IgD-negative memory B cell (primary cell): Measurements from ENCODE around the gene OR2F1. TPM values are rescaled to one million over a fixed set of nuclear protein-coding genes. Genes with fewer than 3 reads are reported as not detected.

Experiments
- H3K27ac Mint-ChIP-seq, 3 donors: one replicate each; pipeline ENCODE4 v1.8.0; 2020 to 2022; ENCODE audit warnings: mild to moderate bottlenecking in 3 of 3, mixed read lengths in 3 of 3, moderate library complexity in 1 of 3
- H3K27me3 Mint-ChIP-seq: one replicate; pipeline ENCODE4 v1.8.0; 2021; ENCODE audit warnings: mixed read lengths
- H3K36me3 Mint-ChIP-seq: one replicate; pipeline ENCODE4 v1.8.0; 2020; ENCODE audit warnings: mild to moderate bottlenecking, mixed read lengths
- H3K4me1 Mint-ChIP-seq, 3 donors: one replicate each; pipeline ENCODE4 v1.8.0; 2020 to 2022; ENCODE audit warnings: mixed read lengths in 3 of 3, mild to moderate bottlenecking in 1 of 3
- H3K4me3 Mint-ChIP-seq, 4 donors: one replicate each; pipeline ENCODE4 v1.8.0; 2020 to 2022; ENCODE audit warnings: mild to moderate bottlenecking in 4 of 4, mixed read lengths in 4 of 4, moderate library complexity in 3 of 4
- H3K9me3 Mint-ChIP-seq, 3 donors: one replicate each; pipeline ENCODE4 v1.8.0; 2020 to 2021; ENCODE audit warnings: mixed read lengths in 3 of 3, mild to moderate bottlenecking in 1 of 3
- polyA plus RNA-seq: library from polyadenylated mRNA; unstranded; fragments of 300-500 nt; fragmentation: Illumina TruSeq; gene quantifications from one replicate; pipeline ENCODE4 v1.2.3, GENCODE V29; 2021

The OR2F1 gene
- polyA plus RNA-seq, 1 donor from 2014 or later, result not detected

DNA sequence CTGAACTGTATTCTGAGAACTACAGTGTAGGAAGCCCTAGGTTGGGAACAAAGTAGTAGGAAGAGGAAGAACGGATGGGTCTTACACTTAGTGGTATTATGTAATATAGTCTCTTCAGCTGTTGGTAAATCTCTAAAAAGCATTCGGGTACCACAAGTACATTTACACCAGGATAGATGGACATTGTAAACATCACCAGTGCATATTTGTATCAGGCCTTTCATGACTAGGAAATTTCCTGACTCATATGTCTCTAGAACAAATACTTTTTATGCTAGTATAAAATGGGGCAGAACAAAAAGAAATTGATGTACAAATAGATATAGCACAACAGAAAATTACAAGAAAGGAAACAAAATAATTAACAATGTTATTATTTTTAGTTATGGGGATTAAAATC lies 23.9 kb downstream of the OR2F1 start:
- no peaks in the 10 kb centered on the region for H3K36me3 Mint-ChIP-seq
- H3K4me1 Mint-ChIP-seq, result no peaks in the 10 kb centered on the region
- H3K4me3 Mint-ChIP-seq, result no peak overlapping the region
- no peaks in the 10 kb centered on the region for H3K9me3 Mint-ChIP-seq
- no peak overlapping the region for H3K27ac Mint-ChIP-seq
- peaks cover 2% of the 10 kb centered on the region for H3K27me3 Mint-ChIP-seq

- H3K36me3 Mint-ChIP-seq, result no peaks in the 10 kb centered on the region
- no peak overlapping the region for H3K4me3 Mint-ChIP-seq
- no peak overlapping the region for H3K27ac Mint-ChIP-seq
- no peaks in the 10 kb centered on the region for H3K9me3 Mint-ChIP-seq
- peaks cover 2% of the 10 kb centered on the region for H3K27me3 Mint-ChIP-seq
- no peaks in the 10 kb centered on the region for H3K4me1 Mint-ChIP-seq
Observed at GRCh38 chr7:143979359-143979758, 24.7 kb downstream of the OR2F1 start.

DNA sequence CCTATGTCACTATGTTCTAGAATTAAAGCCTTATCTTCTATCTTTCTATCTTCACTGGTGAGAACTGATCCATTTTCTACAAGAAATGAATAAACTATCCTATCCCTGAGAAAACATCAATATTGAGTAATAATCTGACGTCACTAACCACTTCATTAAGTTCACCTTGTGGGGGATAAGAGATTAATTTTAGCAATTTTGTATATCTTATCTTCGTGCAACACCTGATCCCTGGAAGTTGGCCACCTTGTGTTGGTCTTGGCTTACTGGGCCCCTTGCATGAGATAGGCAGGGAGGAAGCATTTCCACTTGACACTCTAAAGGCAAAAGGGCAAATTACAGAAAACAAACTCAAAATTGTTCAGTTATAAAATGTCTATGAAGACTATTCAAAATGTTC lies 25.4 kb downstream of the OR2F1 start:
- H3K27ac Mint-ChIP-seq, result no peak overlapping the region
- H3K36me3 Mint-ChIP-seq, result no peaks in the 10 kb centered on the region
- no peaks in the 10 kb centered on the region for H3K9me3 Mint-ChIP-seq
- H3K27me3 Mint-ChIP-seq, result peaks cover 2% of the 10 kb centered on the region
- no peaks in the 10 kb centered on the region for H3K4me1 Mint-ChIP-seq
- H3K4me3 Mint-ChIP-seq, result no peak overlapping the region

GRCh38 chr7:143980746-143981510 lies 26.3 kb downstream of the OR2F1 start:
- H3K36me3 Mint-ChIP-seq, result no peaks in the 10 kb centered on the region
- no peak overlapping the region for H3K4me3 Mint-ChIP-seq
- H3K9me3 Mint-ChIP-seq, result no peaks in the 10 kb centered on the region
- peaks cover 2% of the 10 kb centered on the region for H3K27me3 Mint-ChIP-seq
- H3K27ac Mint-ChIP-seq, result no peak overlapping the region
- H3K4me1 Mint-ChIP-seq, result no peaks in the 10 kb centered on the region

GRCh38 chr7:143983960-143984359 lies 29.3 kb downstream of the OR2F1 start:
- Mint-ChIP-seq H3K27ac (no peak overlapping the region), H3K4me3 (no peak overlapping the region), H3K36me3 (no peaks in the 10 kb centered on the region), H3K27me3 (peaks cover 2% of the 10 kb centered on the region), H3K9me3 (peaks cover 0 to 2% (median 0%) of the 10 kb centered on the region in 3 donors), H3K4me1 (no peaks in the 10 kb centered on the region)

DNA sequence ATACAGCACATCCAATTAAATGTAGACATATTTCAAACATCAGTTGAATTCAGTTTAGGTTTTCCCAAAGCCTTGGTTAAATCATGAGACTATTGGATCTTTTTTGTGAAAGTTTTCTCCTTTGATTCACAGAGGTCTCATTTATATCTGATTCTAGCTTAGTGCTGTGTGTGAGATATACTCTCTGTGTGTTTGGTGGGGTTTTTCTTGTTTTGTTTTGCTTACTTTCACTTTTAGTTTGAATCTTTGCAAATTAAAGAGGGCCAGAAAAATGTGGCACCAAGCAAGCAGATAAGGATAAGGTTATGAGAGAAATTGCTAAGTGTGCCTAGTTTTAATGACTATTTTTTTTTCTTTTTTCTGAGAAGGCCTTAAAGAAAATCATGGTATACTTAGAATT lies 32.9 kb downstream of the OR2F1 start:
- Mint-ChIP-seq H3K4me3 (no peak overlapping the region), H3K9me3 (peaks cover 8 to 12% (median 11%) of the 10 kb centered on the region in 3 donors), H3K27me3 (no peaks in the 10 kb centered on the region), H3K27ac (no peak overlapping the region), H3K4me1 (no peaks in the 10 kb centered on the region), H3K36me3 (no peaks in the 10 kb centered on the region)

- no peak overlapping the region for H3K27ac Mint-ChIP-seq
- no peaks in the 10 kb centered on the region for H3K36me3 Mint-ChIP-seq
- no peaks in the 10 kb centered on the region for H3K4me1 Mint-ChIP-seq
- no peaks in the 10 kb centered on the region for H3K27me3 Mint-ChIP-seq
- H3K9me3 Mint-ChIP-seq, result peaks cover 8 to 12% (median 11%) of the 10 kb centered on the region in 3 donors
- H3K4me3 Mint-ChIP-seq, result no peak overlapping the region
Observed at GRCh38 chr7:143988976-143989745, 34.5 kb downstream of the OR2F1 start.

DNA sequence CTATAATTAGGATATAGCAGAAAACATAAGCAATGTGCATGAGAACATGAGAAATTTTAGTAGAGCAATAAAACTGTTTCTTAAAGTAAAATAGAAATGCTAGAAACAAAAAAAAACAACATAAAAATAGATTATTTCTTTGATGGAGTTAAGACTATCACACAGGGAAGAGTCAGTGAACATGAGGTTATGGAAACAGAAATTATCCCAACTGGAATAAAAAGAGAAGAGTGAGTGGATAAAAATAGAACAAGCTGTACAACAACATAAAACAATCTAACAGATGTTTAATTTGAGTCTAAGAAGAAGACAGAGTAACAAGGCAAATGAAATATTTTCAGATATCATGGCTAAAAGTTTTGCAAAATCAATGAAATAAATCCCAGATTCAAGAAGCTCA lies 38.0 kb downstream of the OR2F1 start:
- Mint-ChIP-seq H3K9me3 (peaks cover 7 to 14% (median 11%) of the 10 kb centered on the region in 3 donors), H3K4me1 (no peaks in the 10 kb centered on the region), H3K36me3 (no peaks in the 10 kb centered on the region), H3K27me3 (no peaks in the 10 kb centered on the region), H3K4me3 (no peak overlapping the region), H3K27ac (no peak overlapping the region)

- Mint-ChIP-seq H3K9me3 (peaks cover 7 to 14% (median 11%) of the 10 kb centered on the region in 3 donors), H3K4me3 (no peak overlapping the region)
Observed at GRCh38 chr7:143993924-143994323, 39.3 kb downstream of the OR2F1 start.

DNA sequence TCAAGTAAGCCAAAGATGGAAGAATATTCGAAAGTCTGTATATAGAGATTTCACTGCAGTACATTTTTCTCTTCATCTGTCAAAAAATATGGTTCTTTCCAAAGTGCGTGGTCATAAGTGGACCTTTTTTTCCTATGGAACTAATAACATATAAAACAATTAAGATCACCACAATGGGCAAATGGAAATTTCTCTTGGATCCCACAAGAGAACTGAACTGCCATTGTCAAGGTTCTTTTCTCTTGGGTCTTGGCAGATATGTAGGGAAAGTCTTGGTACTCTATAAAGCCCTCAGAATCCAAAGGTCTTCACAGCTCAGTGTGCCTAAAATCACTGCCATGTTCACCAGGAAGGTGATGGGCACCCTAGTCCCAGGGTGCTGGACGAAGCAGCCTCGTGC lies 45.4 kb downstream of the OR2F1 start, which contains the start of gene OR6B1:
OR6B1 (plus strand) TSS at position 301 of the 400 bp plus-strand sequence. CDS start 3,677 bp downstream, outside the sequence.
- no peaks in the 10 kb centered on the region for H3K4me1 Mint-ChIP-seq
- H3K9me3 Mint-ChIP-seq, result peaks cover 0 to 3% (median 0%) of the 10 kb centered on the region in 3 donors
- H3K4me3 Mint-ChIP-seq, result no peak within 1 kb of the TSS
- H3K27ac Mint-ChIP-seq, result no peak within 1 kb of the TSS
- no peaks in the 10 kb centered on the region for H3K36me3 Mint-ChIP-seq
- no peaks in the 10 kb centered on the region for H3K27me3 Mint-ChIP-seq

More at GRCh38 chr7:143993924-143994323, 39.3 kb downstream of the OR2F1 start:
- Mint-ChIP-seq H3K4me1 (no peaks in the 10 kb centered on the region), H3K27ac (no peak overlapping the region), H3K36me3 (no peaks in the 10 kb centered on the region), H3K27me3 (no peaks in the 10 kb centered on the region)

GRCh38 chr7:144001543-144001942 lies 46.9 kb downstream of the OR2F1 start:
- Mint-ChIP-seq H3K9me3 (peaks cover 0 to 3% (median 0%) of the 10 kb centered on the region in 3 donors), H3K27me3 (no peaks in the 10 kb centered on the region), H3K36me3 (no peaks in the 10 kb centered on the region), H3K4me3 (no peak overlapping the region), H3K4me1 (no peaks in the 10 kb centered on the region), H3K27ac (no peak overlapping the region)

DNA sequence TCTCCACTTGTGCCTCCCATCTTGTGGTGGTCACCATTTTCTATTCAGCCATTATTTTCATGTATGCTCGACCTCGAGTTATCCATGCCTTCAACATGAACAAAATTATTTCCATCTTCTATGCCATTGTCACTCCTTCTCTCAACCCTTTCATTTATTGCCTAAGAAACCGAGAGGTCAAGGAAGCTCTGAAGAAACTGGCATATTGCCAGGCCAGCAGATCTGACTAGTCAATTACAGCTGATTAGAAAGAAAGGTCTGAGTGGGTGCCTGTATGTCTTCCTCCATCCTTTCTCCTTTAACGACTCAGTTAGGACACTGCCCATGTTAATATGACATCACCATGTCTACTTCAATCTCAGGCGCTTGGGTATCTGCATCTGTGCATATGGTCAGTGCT lies 50.1 kb downstream of the OR2F1 start:
- H3K4me1 Mint-ChIP-seq, result no peaks in the 10 kb centered on the region
- H3K9me3 Mint-ChIP-seq, result peaks cover 2 to 14% (median 6%) of the 10 kb centered on the region in 3 donors
- no peaks in the 10 kb centered on the region for H3K27me3 Mint-ChIP-seq
- H3K27ac Mint-ChIP-seq, result no peak overlapping the region
- H3K36me3 Mint-ChIP-seq, result no peaks in the 10 kb centered on the region
- H3K4me3 Mint-ChIP-seq, result no peak overlapping the region

- Mint-ChIP-seq H3K27ac (no peak overlapping the region), H3K9me3 (peaks cover 4 to 19% (median 9%) of the 10 kb centered on the region in 3 donors), H3K4me1 (no peaks in the 10 kb centered on the region), H3K27me3 (no peaks in the 10 kb centered on the region), H3K36me3 (no peaks in the 10 kb centered on the region), H3K4me3 (no peak overlapping the region)
Observed at GRCh38 chr7:144006029-144006691, 51.5 kb downstream of the OR2F1 start.

- Mint-ChIP-seq H3K9me3 (peaks cover 4 to 19% (median 10%) of the 10 kb centered on the region in 3 donors), H3K4me3 (no peak overlapping the region), H3K4me1 (no peaks in the 10 kb centered on the region), H3K27me3 (peaks cover 2% of the 10 kb centered on the region), H3K27ac (no peak overlapping the region), H3K36me3 (no peaks in the 10 kb centered on the region)
Observed at GRCh38 chr7:144006692-144007042, 52.0 kb downstream of the OR2F1 start.

- H3K27me3 Mint-ChIP-seq, result peaks cover 11% of the 10 kb centered on the region
- H3K27ac Mint-ChIP-seq, result no peak overlapping the region
- H3K36me3 Mint-ChIP-seq, result no peaks in the 10 kb centered on the region
- no peak overlapping the region for H3K4me3 Mint-ChIP-seq
- no peaks in the 10 kb centered on the region for H3K4me1 Mint-ChIP-seq
- H3K9me3 Mint-ChIP-seq, result peaks cover 4 to 19% (median 8%) of the 10 kb centered on the region in 3 donors
Observed at GRCh38 chr7:144009361-144009760, 54.7 kb downstream of the OR2F1 start.
